Retinal pigment epithelial cell (primary cell): ENCODE measurements around the gene VEGFA.

Experiments
- DNase-seq: peaks from one replicate; pipeline ENCODE4 v3.0.0-alpha.2; 2010; ENCODE audit warnings: low read depth
- H3K4me3 ChIP-seq: 2 replicates; pipeline ENCODE4 v1.5.1; 2011; ENCODE audit warnings: mild to moderate bottlenecking, low read length, control low read depth, moderate library complexity
- CTCF ChIP-seq: conservative IDR thresholded peaks from 2 replicates; pipeline ENCODE4 v1.5.1; 2011; ENCODE audit warnings: low read depth, low read length, control low read depth, inconsistent platforms

VEGFA gene

GRCh38 chr6:43821101-43821886, 51.3 kb downstream of the VEGFA start:
- DNase-seq, result no peak
- no peak for TF ChIP-seq CTCF
- H3K4me3 ChIP-seq, result no peak overlapping the region

DNA sequence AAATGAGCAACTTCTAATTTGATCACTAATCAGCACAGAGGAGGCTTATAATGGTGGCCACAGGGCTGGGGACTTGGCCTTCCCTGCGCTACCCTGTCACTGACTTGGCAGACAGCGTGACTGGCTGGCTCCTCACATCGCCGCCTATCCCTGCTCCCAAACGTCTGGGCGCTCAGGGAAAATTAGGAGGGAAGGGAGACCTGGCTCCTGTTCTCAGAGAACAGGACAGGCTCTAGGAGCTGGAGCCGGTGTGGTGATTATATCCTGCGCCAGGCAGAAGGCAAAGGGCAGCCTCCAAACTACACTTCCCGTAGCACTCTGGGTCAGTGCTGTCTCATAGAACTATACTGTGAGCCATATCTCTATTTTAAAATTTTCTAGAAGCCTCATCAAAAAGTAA, 53.4 kb downstream of the VEGFA start:
- no peak for DNase-seq
- H3K4me3 ChIP-seq, result no peak overlapping the region
- no peak for TF ChIP-seq CTCF

GRCh38 chr6:43823879-43824702, 54.1 kb downstream of the VEGFA start:
- no peak overlapping the region for H3K4me3 ChIP-seq
- DNase-seq, result no peak
- no peak for TF ChIP-seq CTCF

- no peak for DNase-seq
- no peak overlapping the region for H3K4me3 ChIP-seq
- TF ChIP-seq CTCF, result no peak
These were observed 54.7 kb downstream of the VEGFA start for GRCh38 chr6:43824703-43825064.

GRCh38 chr6:43825187-43826115, 55.4 kb downstream of the VEGFA start:
- no peak for DNase-seq
- no peak overlapping the region for H3K4me3 ChIP-seq
- TF ChIP-seq CTCF, result no peak

DNA sequence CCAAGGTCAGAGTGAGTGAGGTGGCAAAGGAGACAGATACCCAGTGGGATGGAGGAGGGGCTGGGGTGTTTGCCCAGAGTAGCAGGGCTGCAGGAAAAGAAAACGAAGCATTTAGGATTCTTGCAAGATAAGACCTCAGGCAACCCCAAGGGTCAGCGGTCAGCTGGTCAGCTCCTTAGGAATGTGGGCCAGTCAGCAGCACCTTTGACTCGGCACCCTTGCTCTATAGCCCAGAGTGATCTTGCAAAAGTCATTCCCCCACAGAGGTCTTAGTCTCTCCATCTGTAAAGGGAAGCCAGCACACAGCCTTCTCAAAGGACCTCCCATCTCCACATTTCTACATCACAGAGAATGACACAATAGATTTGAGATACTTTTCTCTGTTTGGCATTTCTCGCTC, 56.7 kb downstream of the VEGFA start:
- no peak for DNase-seq
- no peak for TF ChIP-seq CTCF
- no peak overlapping the region for H3K4me3 ChIP-seq
